GM18909 (cell line): Measurements from ENCODE around the gene MTERF4.

ENCODE experiments used
- ATAC-seq: cut with Tn5 transposase; IDR thresholded peaks from one replicate; pipeline ENCODE4 v1.9.1; 2021; ENCODE audit warnings: mild to moderate bottlenecking; ENCODE audit not compliant: unreplicated experiment, poor library complexity

Gene MTERF4

GRCh38 chr2:241053576-241054251 lies 48.4 kb downstream of the MTERF4 start:
- no peak for ATAC-seq

- ATAC-seq, result no peak
These were observed 49.3 kb downstream of the MTERF4 start for GRCh38 chr2:241052677-241053360.

DNA sequence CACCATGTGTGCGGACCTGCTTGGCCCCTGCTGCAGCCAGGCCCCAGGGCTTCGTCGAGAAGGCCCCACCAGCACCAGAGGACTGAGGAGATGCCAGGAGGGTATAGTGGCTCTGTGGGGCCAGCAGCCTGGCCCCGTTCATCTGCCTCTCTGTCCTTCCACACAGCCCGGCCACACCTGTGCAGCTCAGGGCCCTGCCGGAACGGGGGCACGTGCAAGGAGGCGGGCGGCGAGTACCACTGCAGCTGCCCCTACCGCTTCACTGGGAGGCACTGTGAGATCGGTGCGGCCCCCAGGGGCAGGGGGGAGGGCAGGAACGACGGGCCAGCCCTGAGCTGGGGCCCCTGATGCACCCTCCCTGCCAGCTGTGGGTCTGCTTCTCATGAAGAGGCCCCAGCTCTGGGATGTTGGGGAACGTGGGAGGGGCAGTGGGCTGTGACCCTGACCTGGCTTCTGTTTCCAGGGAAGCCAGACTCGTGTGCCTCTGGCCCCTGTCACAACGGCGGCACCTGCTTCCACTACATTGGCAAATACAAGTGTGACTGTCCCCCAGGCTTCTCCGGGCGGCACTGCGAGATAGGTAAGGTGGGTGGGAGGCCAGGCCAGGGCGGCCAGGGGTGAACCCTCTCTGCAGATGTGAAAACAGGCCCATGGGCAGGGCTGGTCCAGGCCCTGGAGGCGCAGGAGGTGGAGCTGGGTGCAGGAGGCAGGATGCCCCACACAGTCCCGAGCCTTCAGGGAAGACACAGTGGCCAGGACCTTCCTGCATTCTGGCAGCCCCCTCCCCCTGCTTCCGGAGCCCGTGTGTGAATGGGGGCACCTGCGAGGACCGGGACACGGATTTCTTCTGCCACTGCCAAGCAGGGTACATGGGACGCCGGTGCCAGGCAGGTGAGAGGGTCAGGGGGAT lies 50.3 kb downstream of the MTERF4 start:
- no peak for ATAC-seq

GRCh38 chr2:241050624-241051577 lies 51.2 kb downstream of the MTERF4 start:
- ATAC-seq, result no peak

GRCh38 chr2:241049739-241050623 lies 52.1 kb downstream of the MTERF4 start:
- ATAC-seq, result no peak

- ATAC-seq, result no peak
These were observed 53.1 kb downstream of the MTERF4 start for GRCh38 chr2:241048949-241049343.

DNA sequence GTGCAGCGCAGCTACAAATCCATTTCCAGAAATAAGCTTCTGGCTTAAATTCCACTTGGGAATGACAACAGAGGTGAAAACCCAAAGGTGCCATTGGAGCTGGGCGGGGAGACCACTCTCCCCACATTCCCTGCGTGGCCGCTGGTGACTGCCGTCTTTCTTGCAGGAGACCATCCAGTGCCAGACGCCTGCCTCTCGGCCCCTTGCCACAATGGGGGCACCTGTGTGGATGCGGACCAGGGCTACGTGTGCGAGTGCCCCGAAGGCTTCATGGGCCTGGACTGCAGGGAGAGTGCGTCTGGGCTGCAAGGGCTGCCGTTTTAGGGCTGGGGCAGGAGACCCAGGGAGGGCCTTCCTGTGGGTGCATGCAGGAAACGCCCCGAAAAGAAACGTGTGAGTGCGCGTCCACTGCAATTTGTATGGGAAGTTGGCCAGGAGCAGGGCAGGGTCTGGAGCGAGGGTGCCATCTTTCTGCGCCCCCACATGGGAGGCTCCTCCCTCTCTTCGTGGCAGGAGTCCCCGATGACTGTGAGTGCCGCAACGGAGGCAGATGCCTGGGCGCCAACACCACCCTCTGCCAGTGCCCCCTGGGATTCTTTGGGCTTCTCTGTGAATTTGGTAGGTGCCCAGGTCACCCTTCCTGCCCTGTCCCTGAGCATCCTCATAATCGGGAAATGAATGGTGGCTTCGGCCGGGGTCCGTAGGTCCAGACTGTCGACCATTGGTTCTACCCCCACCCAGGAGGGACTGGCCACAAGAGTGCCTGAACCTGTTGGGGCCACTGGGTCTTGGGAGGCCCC lies 53.7 kb downstream of the MTERF4 start:
- no peak for ATAC-seq

GRCh38 chr2:241047253-241048010 lies 54.7 kb downstream of the MTERF4 start:
- no peak for ATAC-seq
